Effector CD4-positive, alpha-beta T cell (primary cell): ENCODE data around the gene GPC5.
"Not testable (repeated sequence)": the region's sequence is repeated elsewhere in the genome, so short reads cannot be mapped to it uniquely, and the experiment has no call there.

Experiments used
- DNase-seq: peaks from one replicate; pipeline ENCODE4 v3.0.0-alpha.2; 2020

GPC5 gene

DNA sequence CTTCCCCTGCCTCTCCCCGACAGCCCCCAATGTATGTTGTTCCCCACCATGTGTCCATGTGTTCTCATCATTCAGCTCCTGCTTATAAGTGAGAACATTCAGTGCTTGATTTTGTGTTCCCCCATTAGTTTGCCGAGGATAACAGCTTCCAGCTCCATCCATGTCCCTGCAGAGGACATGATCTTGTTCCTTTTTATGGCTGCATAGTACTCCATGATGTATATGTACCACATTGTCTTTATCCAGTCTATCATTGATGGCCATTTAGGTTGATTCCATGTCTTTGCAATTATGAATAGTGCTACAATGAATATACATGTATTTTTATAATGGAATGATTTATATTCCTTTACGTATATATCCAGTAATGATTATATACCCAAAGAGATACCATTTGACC, 399.9 kb downstream of the GPC5 start:
- DNase-seq = not testable (repeated sequence)

DNA sequence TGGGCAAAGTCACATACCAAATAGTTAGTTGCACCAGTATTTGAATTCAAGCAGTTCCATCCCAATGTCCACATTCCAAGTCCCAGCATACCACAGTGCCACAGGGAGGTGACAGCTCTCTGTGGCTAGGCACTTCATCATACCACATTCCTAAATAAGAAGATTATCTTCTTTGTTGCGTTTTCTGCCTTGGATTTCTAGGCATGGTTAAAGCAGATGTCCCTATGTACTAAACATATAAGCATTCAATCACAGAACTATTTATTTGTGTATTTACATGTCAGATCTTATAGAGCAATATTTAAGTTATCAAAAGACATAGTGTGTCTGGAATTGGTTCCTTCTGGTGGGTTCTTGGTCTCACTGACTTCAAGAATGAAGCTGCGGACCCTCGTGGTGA, 403.4 kb downstream of the GPC5 start:
- not testable (repeated sequence) for DNase-seq

DNA sequence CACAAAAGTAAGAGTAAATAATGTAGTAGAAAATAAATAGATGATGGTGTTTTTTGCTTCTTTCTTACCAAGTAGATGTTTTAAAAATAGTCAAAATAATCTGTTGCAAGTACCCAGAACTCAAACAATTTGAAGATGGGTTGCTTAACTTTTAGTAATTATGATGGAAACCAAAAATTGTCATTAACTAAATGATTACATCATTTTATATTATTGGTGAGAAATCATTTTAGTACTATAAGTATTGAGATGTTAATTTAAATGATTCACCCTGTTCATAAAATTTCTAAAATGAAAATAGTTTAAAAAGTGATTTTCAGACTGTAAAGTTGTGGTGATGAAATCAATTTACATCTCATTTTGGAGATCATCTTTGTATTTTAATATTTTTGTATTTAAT, 404.5 kb downstream of the GPC5 start:
- DNase-seq = no peak

DNA sequence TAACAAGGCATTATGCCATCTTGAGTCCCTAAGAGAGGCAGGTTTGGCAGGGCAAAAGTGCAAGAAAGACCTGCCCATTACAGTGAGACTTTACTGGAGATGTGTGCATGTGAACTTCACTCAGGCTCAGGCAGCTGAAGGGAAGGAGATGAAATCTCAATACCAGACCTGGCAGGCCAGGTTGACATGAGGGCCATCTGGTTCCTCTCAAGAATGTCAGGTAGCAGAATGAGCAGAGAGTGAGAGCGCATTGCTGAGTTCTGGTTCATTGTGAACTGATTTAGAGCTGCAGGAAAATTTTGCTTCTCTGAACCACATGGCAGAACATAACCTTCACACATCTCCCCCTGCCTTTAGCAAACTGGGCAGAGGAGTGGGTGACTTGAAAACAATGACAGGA, 406.3 kb downstream of the GPC5 start:
- DNase-seq = no peak

DNA sequence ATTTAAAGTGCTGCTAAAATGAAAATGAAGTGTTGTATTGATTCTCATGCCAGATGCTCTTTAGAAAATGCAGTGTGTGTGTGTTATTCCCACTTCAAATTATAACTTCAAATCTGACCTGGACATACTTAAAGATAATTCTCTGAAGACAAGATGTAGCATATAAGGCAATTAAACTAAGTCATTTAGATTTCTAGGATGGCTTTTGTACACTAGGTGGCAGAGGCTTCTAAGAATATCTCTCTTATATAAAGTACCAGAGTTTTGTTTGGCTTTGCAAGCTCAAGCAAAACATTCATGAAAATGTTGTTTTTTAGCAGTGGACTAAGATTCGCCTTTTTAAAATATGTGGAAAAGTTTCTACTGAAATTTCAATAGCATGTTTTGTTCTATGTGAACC, 407.2 kb downstream of the GPC5 start:
- DNase-seq = no peak

DNA sequence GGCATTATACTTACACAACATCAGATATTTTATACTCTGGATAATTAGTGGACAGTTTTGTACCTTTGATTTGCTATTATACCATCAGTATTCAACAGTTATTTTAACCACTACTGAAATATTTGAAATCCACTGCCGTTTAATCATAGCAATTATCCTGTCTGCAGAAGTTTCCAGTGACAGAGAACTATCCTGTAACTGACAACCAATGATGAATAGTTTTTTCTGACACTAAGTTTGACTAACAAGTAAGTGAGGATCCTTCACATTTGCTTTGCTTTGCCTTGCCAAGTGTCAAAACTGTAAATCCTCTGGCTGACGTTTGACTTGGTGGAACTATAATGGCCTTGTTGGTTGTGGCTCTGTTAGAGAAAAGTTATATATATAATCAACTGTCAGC, 410.7 kb downstream of the GPC5 start:
- DNase-seq = no peak

DNA sequence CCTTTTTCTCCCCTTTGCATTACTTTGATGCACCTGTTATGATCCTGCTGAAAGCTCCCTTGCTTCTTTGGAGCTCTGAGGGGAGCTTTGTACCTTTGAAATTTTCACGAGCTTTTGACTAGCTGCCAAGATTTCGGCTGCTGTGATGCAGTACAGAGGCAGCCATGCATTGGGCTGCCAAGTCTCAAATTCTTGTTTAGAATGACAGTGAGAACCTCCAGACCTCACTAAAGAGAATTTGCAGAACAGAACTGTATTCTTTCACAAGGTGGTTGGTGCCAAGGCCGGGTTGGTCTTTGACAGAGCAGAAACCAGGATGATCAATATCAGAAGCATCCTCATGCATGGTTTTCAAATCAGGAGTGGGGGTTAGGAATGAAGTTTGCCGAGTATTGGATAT, 414.8 kb downstream of the GPC5 start:
- no peak for DNase-seq

DNA sequence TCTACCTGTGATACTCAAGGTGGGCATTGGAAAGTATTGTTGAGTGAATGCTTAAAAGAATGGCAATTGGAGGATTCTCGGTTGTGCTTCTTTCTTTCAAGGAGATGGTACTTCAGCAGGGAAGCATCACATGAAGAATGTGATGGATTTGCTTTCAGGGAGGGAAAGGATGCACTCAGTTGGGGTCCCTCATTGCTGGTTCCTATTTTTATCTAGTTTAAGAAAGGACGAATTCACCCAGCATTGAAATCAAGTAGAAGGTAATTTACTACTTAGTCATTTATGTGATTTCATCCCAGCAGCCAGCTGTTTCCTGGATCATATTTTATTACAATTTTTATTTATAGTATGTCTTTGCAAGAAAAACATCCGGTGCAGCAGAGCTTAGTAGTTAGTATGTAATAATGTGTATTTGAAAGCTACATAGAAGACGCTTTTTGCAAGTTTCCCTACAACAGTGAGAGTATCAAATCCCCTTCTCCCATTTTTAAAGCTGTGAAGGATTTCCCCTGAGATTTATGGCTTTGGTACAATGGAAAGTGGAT, 417.9 kb downstream of the GPC5 start:
- no peak for DNase-seq

DNA sequence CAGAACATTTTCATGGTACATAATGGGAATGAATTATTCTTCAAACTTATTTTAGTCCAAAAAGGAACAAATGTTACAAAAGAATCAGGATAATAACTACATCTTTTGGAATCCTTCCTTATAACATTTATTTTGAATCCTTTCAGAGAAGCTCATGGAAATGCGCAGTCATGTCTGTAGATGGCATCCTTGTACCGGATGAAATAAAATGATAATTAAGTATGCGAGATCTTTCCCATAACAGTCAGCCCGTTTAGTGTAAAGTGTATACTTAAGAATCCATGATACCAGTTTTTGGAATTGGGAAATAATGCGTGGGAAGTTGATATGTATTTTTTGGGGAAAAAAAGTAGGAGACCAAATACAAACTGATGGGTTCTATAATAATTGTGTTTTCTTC, 418.8 kb downstream of the GPC5 start:
- no peak for DNase-seq

DNA sequence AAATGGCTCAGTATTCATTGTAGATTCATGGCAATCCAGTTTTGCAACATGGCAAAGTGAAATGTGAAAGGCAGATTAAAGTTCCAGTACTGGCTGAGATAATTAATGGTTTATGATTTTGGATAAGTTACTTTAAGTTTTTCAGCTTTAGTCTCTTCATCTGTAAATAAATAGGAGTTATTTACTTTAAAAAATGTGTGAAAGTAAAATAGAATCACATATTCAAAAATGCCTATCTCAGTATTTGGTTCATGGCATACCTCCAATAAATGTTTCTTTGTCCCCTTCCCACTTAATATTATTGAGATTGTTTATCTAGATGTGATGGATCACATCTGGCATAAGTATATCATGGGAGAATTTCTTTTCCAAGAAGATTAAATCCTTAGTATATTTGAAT, 426.0 kb downstream of the GPC5 start:
- DNase-seq = no peak

DNA sequence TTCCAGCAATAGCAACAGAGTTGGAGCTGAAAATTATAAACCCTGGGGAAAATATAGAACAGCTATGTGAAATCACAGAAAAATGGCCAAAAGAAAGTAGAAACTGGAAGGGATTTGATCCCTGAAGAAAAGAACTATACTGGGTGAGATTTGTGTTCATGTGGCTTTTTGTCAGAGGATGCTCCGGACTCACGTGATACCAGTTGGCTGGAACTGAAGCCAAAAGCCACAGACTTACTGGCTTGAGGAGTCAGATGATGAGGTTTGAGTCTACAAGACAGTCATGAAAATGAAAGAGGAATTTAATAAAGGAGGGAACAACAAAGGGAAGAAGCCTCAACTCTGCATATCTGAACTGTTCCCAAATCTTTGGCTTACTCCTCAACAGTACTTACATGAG, 427.1 kb downstream of the GPC5 start:
- no peak for DNase-seq

DNA sequence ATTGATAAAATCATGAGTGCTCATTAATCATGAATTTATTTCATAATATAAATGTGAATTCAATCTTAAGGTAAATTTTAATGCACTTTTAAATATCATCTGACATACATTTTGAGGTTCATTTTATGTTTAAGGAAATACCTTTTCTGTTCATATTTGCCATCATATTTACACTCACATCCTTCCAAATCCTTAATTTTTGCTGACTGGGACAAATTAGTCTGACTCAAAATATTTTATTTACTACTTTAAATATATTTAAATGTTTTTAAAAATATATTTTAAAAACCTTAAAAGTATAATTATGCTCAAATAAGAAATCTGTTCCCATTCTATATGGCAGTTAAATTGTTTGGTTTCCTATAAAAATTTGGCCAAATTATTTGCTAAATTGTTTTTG, 438.1 kb downstream of the GPC5 start:
- no peak for DNase-seq

DNA sequence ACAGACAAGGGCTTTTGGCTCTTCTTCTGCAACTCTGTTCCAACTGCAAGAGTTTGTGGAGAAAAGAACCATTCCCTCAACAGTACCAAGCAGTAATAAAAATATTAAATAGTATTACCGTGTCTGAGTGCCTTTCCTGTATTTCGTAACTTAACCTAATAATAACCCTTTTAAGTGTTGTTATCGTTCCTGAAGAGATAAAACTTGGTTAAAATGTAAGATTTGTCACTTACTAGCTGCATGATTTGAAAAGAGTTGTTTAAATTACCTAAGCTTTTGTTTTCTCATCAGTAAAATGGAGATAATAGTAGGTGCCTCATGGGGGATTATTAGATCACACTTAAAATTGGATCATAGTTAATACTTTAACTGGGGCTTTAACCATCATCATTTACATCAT, 447.2 kb downstream of the GPC5 start:
- DNase-seq = no peak

DNA sequence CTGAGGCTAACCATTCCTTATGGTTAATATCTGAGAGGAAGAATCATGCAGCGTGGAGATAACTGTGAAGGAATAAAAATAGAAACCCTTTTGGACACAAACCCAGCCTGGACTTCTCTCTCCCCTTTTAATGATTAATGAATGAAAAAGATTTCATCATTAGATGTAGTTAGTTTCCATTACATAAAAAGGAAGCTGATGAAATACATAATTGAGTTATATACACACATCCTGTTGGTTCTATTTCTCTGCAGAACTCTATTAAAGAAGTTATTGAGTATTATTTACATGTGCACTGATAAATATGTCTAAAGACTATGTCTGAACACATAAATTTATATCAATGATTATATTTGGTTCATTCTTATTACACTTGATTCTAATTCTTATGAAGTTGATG, 465.3 kb downstream of the GPC5 start:
- DNase-seq = no peak

DNA sequence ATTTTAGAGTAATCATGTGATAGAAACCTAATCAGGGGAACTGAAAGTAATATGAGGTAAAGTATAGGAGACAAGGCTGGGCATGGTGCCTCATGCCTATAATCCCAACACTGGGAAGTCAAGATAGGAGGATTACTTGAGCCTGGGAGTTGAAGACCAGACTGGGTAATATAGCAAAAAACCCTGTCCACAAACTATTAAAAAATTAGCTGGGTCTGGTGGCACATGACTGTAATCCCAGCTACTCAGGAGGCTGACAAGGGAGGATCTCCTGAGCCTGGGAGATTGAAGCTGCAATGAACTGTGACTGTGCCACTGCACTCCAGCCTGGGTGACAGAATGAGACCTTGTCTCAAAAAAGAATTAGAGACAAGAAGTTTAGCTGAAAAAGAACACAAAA, 469.9 kb downstream of the GPC5 start:
- no peak for DNase-seq

DNA sequence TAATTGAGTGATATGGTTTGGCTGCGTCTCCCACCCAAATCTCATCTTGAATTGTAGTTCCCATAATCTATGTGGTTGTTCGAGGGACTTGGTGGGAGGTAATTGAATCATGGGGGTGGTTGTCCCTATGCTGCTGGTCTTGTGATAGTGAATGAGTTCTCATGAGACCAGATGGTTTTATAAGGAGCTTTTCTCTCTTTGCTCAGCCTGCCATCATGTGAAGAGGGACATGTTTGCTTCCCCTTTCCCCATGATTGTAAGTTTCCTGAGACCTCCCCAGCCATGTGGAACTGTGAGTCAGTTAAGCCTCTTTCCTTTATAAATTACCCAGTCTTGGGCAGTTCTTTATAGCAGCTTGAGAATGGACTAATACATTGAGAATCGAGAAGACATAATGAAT, 480.1 kb downstream of the GPC5 start:
- DNase-seq = no peak

DNA sequence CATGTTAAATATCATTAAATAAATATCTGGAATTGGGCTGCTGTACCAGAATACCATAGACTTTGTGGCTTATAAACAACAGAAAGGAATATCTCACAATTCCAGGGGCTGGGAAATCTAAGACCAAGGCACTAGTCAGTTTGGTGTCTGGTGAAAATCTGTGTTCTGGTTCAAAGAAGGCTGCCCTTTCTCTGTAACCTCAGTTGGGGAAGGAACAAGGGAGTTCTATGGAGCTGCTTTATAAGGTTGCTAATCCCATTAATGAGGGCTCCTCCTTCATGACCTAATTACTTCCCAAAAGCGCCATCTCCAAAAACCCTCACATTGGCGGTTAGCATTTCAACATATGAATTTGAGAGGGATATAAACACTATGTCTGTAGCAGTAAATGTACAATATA, 480.9 kb downstream of the GPC5 start:
- DNase-seq = no peak

DNA sequence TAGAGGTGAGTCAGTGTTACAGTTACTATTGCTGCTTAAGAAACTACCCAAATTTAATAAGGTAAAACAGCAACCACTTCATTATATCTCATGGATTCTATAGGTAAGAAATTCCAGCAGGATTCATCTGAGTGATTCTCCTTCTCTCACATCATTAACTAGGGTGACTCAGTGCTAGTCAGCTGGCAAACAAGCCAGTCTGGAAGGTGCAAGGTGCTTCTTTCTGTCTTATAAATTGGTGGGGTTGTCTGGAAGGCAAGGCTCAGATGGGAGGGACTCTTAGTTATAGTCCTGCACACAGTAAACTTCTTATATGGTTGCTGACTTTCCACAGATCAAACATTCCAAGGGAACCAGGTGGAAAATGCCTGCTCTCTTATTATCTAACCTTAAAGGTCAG, 484.5 kb downstream of the GPC5 start:
- no peak for DNase-seq

DNA sequence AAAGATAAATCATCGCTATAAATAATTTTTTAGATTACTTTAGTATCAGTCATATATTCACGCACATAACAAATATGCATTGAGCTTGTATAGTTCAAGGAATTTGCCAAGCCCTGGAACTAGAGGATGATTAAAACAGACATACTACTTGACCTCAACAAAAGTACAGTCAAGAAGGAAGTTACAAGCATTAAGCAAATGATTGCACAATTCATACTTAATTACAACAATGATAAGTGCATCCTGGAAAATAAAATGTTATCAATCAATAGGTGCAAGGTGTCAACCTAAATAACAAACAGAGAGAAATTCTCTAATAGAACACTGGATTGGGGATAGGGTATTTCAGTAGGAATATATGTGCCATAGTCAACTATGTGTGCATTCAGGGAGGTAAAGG, 491.2 kb downstream of the GPC5 start:
- no peak for DNase-seq

DNA sequence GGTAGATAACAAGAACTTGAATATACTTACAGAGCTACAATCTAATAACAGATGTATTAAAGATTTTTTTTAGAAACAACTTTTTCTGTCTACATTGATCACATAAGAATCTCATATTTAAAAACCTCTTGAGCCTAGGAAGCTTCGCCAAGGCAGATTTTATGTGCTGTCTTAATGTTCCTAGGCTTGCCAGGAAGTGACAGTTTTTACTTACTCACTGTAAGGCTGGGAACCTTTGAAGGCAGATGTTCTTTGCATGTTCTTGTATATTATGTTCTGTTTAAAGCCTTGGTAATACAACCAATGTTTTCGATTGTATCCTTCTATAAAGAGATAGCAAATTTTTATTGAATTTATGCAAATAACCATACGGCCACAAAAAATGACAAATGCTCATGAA, 492.7 kb downstream of the GPC5 start:
- DNase-seq = no peak

DNA sequence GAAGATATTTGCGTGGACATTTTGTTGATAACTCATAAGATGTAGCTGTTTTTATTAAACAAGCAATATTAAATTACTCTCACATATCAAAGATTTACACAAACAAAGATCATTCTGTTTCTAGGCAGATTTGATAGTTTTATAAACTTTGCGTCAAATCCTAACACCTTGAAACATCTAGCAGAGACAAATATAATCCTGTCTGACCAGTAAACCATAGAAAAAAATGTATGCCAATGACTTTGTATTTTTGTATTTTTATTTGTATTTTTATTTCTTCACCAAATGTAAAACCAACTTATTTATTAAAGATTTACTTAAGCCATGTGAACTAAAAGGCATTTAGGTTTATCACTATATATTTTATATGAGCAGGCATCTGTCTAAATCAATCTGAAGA, 494.6 kb downstream of the GPC5 start:
- DNase-seq = no peak

DNA sequence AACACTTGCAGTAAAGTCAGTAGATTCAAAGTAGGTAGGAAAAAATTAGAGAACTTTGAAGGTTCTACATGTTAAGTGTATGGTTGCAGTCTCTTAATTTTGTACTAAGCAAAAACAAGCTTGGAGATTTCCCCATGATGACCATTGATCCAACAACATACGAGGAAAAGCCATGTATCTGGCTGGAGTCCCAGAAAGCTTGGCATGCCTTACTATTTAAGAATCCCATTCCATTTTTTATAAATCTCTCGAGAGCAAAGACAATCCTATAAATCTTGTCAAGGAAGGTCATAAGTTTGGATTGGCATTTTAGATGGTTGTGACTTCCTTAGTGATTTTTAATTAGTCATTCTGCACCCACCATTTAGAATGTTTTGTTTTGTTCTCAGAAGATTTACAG, 495.9 kb downstream of the GPC5 start:
- DNase-seq = no peak

DNA sequence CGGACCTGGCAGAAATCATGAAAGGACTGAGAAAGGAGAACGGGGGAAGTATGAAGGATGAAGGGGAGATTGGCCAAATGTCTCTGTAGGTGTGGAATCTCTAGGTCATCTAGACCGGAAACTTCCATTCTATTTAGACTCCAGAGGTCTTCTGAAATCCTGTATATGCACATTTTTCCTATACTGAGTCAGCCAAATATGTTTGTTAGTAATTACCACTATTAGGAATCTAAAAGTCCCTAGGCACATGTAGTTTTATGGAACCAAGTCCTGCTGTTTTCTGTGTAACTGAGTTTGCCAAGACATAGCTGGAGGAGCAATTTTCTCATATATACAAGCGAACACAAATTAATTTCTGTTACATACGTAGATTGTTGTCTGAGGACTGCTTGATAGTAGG, 498.1 kb downstream of the GPC5 start:
- DNase-seq = no peak

DNA sequence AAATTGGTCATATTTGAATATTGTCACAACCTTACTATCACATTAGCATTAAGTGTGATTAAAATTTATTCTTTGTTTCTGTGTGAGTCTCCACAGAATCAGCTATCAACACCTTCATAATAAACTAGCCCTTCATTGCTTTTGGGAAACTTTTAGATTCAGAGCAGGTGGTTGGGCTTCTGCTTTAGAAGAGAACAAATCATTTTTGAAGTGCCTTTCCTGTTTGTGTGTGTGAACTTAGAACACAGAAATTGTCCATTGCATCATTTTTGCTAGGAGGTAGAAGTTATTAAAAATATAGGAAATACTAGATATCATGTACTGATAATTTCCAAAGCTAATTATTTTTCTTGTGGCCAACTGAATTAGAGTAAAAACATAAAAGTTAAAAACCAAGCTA, 500.6 kb downstream of the GPC5 start:
- not testable (repeated sequence) for DNase-seq

DNA sequence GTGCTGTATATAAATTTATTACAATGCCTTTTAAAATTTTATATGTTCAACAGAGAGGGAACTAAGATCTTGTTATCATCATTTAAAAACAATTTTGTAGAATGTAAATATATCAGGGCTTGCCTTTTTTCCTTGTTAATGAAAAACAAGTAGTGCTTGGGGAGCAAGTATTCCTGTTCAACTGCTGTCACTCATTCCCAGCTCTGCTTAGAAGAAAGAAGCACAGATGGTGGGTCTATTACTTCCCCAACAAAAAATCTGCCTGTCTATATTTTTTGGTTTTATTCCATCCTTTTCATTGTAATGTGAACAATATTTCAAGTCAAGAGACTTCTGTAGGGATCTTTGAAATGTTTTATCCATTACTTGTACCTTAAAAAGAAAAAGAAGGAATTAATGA, 503.9 kb downstream of the GPC5 start:
- no peak for DNase-seq

DNA sequence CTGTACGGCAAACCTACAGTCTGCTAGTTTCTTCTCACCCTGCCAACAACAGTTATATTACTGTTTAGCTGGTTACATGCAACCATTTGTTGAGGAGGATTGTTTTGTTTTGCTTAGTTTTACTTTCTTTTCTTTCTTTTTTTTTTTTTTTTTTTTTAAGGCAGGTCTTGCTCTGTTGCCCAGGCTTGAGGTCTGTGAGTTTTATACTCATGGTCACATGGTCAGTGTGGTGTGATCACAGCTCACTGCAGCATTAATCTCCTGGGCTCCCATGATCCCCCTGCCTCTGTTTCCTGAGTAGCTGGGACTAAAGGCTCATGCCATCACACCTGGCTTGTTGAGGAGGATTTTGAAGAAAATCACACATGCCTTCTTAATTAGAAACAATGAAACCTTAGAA, 505.6 kb downstream of the GPC5 start:
- no peak for DNase-seq
